ENCODE data around the gene SEMA6D. TPM values are rescaled to one million over a fixed set of nuclear protein-coding genes. Genes with fewer than 3 reads are reported as not detected.

The SEMA6D gene
- total RNA-seq, 4 donors from 2014 or later: 23.3 to 59.4 (median 42.7) TPM

DNA sequence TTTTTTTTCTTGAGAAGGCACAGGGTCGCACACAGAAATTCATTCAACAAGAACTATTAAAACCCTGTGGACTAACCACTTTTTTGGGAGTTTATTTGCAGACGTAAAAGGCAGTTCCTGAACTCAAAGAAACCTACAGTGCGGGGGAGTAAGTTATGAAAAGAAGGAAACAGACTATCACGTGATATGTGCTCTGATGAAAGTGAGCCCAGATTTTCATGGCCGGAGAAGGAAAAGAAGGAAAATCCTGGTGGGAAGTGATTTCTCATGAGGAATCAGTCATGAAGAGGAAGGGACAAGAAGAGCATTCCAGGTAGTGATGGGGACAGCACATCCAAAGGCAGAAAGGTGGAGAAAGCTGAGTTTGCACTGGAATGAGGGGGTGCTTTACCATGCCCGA is 26.1 kb downstream of the SEMA6D start:
- no peak for DNase-seq
- Histone ChIP-seq H3K36me3 (no peaks in the 10 kb centered on the region), H3K27ac (no peak overlapping the region), H3K4me3 (no peak overlapping the region), H3K4me1 (peaks cover 0 to 20% (median 9%) of the 10 kb centered on the region in 4 donors), H3K27me3 (no peaks in the 10 kb centered on the region), H3K9me3 (no peaks in the 10 kb centered on the region)
- intact Hi-C loops (cut with DNase I; ENCODE audit: low total_unique reads): no loop called here
- TF ChIP-seq POLR2A (IDR thresholded peaks at IDR 0.05) (no peak), CTCF (IDR thresholded peaks at IDR 0.05) (no peak), POLR2AphosphoS5 (IDR thresholded peaks at IDR 0.05) (no peak), EP300 (IDR thresholded peaks at IDR 0.05; ENCODE audit: low read depth) (no peak)
- in situ Hi-C loops (cut with MboI; ENCODE audit: low pct_ligation_motif_present in 1 of 4, low pct_unique_long_range_greater_than_20kb in 1 of 4, low sequenced_read_pairs in 3 of 4): no loop called here
- 75 to 78% methylated on average over 5 to 6 of the region's 6 CpGs for WGBS, 2 donors (ENCODE audit: low coverage in 1 of 2)

DNA sequence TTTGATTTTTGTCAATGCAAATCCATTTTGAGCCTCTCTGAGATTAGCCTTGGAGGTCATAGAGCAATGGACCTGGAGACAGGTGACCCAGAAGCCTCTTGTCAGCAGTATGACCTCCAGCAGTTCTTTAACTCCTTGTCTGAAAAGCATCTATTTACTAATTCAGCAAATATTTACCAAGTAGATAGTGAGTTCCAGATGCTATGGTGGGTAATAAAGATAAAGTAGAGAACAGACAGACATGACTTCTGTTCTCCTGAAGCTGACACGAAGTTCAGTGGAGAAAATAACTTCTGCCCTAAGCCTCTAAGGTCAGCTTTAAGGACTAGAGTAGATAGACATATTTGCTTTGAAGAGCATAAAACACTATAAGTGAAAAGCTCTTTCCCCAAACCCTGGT is 26.6 kb downstream of the SEMA6D start:
- no peak overlapping the region for H3K27ac ChIP-seq
- WGBS, 2 donors (ENCODE audit: low coverage in 1 of 2): 34% methylated on average over 1 of the region's 1 CpG; no CpG with 5 or more reads in 1 of the 2 donors
- no peak for DNase-seq

GRCh38 chr15:47744496-47744895 is 27.2 kb downstream of the SEMA6D start:
- peaks cover 0 to 20% (median 9%) of the 10 kb centered on the region in 4 donors for H3K4me1 ChIP-seq
- no peak for DNase-seq
- H3K27me3 ChIP-seq: no peaks in the 10 kb centered on the region
- H3K36me3 ChIP-seq: no peaks in the 10 kb centered on the region
- intact Hi-C loops (cut with DNase I; ENCODE audit: low total_unique reads) (no loop called here), in situ Hi-C loops (cut with MboI; ENCODE audit: low pct_ligation_motif_present in 1 of 4, low pct_unique_long_range_greater_than_20kb in 1 of 4, low sequenced_read_pairs in 3 of 4) (no loop called here)
- no peaks in the 10 kb centered on the region for H3K9me3 ChIP-seq
- H3K27ac ChIP-seq: no peak overlapping the region
- WGBS, 2 donors (ENCODE audit: low coverage in 1 of 2): 92% methylated on average over 10 of the region's 10 CpGs; no CpG with 5 or more reads in 1 of the 2 donors
- TF ChIP-seq POLR2AphosphoS5 (IDR thresholded peaks at IDR 0.05) (no peak), EP300 (IDR thresholded peaks at IDR 0.05; ENCODE audit: low read depth) (no peak), CTCF (IDR thresholded peaks at IDR 0.05) (no peak), POLR2A (IDR thresholded peaks at IDR 0.05) (no peak)
- no peak overlapping the region for H3K4me3 ChIP-seq

More for the DNA sequence above, 26.6 kb downstream of the SEMA6D start:
- Histone ChIP-seq H3K4me1 (peaks cover 0 to 20% (median 9%) of the 10 kb centered on the region in 4 donors), H3K27me3 (no peaks in the 10 kb centered on the region), H3K9me3 (no peaks in the 10 kb centered on the region), H3K4me3 (no peak overlapping the region), H3K36me3 (no peaks in the 10 kb centered on the region)
- intact Hi-C loops (cut with DNase I; ENCODE audit: low total_unique reads) (no loop called here), in situ Hi-C loops (cut with MboI; ENCODE audit: low pct_ligation_motif_present in 1 of 4, low pct_unique_long_range_greater_than_20kb in 1 of 4, low sequenced_read_pairs in 3 of 4) (no loop called here)
- no peak for TF ChIP-seq POLR2AphosphoS5 (IDR thresholded peaks at IDR 0.05)

DNA sequence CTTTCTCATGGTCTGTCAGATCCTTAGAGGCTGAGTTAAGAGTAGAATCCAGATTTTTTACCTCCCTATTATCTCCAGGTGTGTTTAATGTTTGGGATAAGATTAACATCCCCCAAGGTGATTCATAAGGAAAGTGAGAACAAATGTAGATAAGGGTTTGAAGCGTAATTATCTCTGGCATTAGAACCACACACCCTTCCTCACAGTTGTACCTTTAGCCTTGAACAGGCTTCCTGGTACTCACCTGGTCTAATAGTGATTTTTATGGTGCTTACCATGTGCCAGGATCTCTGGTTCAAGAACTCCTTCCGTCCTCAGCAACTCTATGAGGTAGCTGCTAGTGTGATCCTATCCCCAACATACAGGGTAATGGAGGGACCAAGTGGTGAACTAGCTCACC is 27.7 kb downstream of the SEMA6D start:
- Histone ChIP-seq H3K36me3 (no peaks in the 10 kb centered on the region), H3K27ac (no peak overlapping the region), H3K9me3 (no peaks in the 10 kb centered on the region), H3K4me1 (peaks cover 0 to 20% (median 9%) of the 10 kb centered on the region in 4 donors), H3K4me3 (no peak overlapping the region), H3K27me3 (no peaks in the 10 kb centered on the region)
- no peak for TF ChIP-seq POLR2AphosphoS5 (IDR thresholded peaks at IDR 0.05)
- in situ Hi-C loops (cut with MboI; ENCODE audit: low pct_ligation_motif_present in 1 of 4, low pct_unique_long_range_greater_than_20kb in 1 of 4, low sequenced_read_pairs in 3 of 4): no loop called here
- WGBS, 2 donors (ENCODE audit: low coverage in 1 of 2): 27 to 51% methylated on average over 1 to 2 of the region's 2 CpGs
- DNase-seq: no peak
- intact Hi-C loops (cut with DNase I; ENCODE audit: low total_unique reads): no loop called here

DNA sequence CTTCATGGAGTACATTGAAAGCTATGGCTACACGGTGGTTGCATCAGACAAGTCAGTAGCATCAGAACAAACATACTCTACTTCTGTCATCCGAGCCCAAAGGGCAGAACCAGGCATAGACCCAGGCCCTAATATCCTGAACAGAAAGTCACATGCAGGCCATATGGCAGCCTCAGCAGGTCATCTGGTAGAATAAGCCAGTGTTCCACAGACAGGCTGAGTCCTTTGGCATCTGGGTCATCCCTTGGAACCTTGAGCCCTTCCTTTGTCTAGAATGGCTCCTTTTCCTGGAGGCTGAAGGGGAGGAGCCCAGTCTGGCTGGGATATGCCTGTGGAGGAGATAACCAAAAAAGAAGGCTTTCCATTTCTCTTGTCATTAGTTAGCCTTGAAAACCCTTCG is 29.2 kb downstream of the SEMA6D start:
- TF ChIP-seq POLR2A (IDR thresholded peaks at IDR 0.05) (no peak), EP300 (IDR thresholded peaks at IDR 0.05; ENCODE audit: low read depth) (no peak), CTCF (IDR thresholded peaks at IDR 0.05) (no peak), POLR2AphosphoS5 (IDR thresholded peaks at IDR 0.05) (no peak)
- DNase-seq: no peak
- Histone ChIP-seq H3K36me3 (no peaks in the 10 kb centered on the region), H3K4me3 (no peak overlapping the region), H3K27me3 (no peaks in the 10 kb centered on the region), H3K4me1 (peaks cover 0 to 20% (median 9%) of the 10 kb centered on the region in 4 donors), H3K27ac (no peak overlapping the region), H3K9me3 (no peaks in the 10 kb centered on the region)
- in situ Hi-C loops (cut with MboI; ENCODE audit: low pct_ligation_motif_present in 1 of 4, low pct_unique_long_range_greater_than_20kb in 1 of 4, low sequenced_read_pairs in 3 of 4): no loop called here
- 71 to 100% methylated on average over 1 to 3 of the region's 3 CpGs for WGBS, 2 donors (ENCODE audit: low coverage in 1 of 2)
- intact Hi-C loops (cut with DNase I; ENCODE audit: low total_unique reads): no loop called here

All from transverse colon (tissue), 4 donors.